ENCODE results near the gene MBNL1.

Gene MBNL1

GRCh38 chr3:152457500-152458375 lies 189.0 kb downstream of the MBNL1 start:
- no peak for DNase-seq

GRCh38 chr3:152458376-152459117 lies 189.8 kb downstream of the MBNL1 start:
- no peak for DNase-seq

GRCh38 chr3:152459118-152459515 lies 190.4 kb downstream of the MBNL1 start:
- DNase-seq: no peak

- DNase-seq: no peak
Observed at GRCh38 chr3:152459572-152459971, 190.8 kb downstream of the MBNL1 start.

GRCh38 chr3:152460936-152461335 lies 192.2 kb downstream of the MBNL1 start:
- peak in 1 of 2 experiments; percentile 51 for DNase-seq

- no peak for DNase-seq
Observed at GRCh38 chr3:152461460-152461859, 192.7 kb downstream of the MBNL1 start.

GRCh38 chr3:152466784-152467183 lies 198.1 kb downstream of the MBNL1 start:
- DNase-seq: peak; percentile 24 to 40

GRCh38 chr3:152469248-152470025 lies 200.7 kb downstream of the MBNL1 start:
- no peak for DNase-seq

- DNase-seq: no peak
Observed at GRCh38 chr3:152470095-152470494, 201.4 kb downstream of the MBNL1 start.

- DNase-seq: no peak
Observed at GRCh38 chr3:152470893-152471292, 202.2 kb downstream of the MBNL1 start.

- DNase-seq: peak; percentile 66 to 74
Observed at GRCh38 chr3:152471814-152472671, 203.3 kb downstream of the MBNL1 start.

GRCh38 chr3:152472672-152472954 lies 203.9 kb downstream of the MBNL1 start:
- DNase-seq: no peak

GRCh38 chr3:152474585-152474984 lies 205.9 kb downstream of the MBNL1 start:
- DNase-seq: peak; percentile 24 to 55

- no peak for DNase-seq
Observed at GRCh38 chr3:152477422-152477821, 208.7 kb downstream of the MBNL1 start.

GRCh38 chr3:152480282-152480953 lies 211.7 kb downstream of the MBNL1 start:
- DNase-seq: no peak

- DNase-seq: no peak
Observed at GRCh38 chr3:152486364-152486763, 217.6 kb downstream of the MBNL1 start.

- no peak for DNase-seq
Observed at GRCh38 chr3:152488449-152488848, 219.7 kb downstream of the MBNL1 start.

- no peak for DNase-seq
Observed at GRCh38 chr3:152491922-152492321, 223.2 kb downstream of the MBNL1 start.

GRCh38 chr3:152496286-152496685 lies 227.6 kb downstream of the MBNL1 start:
- DNase-seq: no peak

- no peak for DNase-seq
Observed at GRCh38 chr3:152496716-152497115, 228.0 kb downstream of the MBNL1 start.

- DNase-seq: no peak
Observed at GRCh38 chr3:152497457-152497856, 228.7 kb downstream of the MBNL1 start.

GRCh38 chr3:152497890-152498289 lies 229.2 kb downstream of the MBNL1 start:
- no peak for DNase-seq
